Activated CD4-positive, CD25-positive, alpha-beta regulatory T cell (primary cell): ENCODE results near the gene P4HA1.

ENCODE experiments used
- DNase-seq, 4 experiments: peaks; one replicate each; lab custom pipeline; 2025; lab: John Stamatoyannopoulos, UW

Gene P4HA1

GRCh38 chr10:72980348-72980747, 116.3 kb downstream of the P4HA1 start:
- no peak for DNase-seq

DNA sequence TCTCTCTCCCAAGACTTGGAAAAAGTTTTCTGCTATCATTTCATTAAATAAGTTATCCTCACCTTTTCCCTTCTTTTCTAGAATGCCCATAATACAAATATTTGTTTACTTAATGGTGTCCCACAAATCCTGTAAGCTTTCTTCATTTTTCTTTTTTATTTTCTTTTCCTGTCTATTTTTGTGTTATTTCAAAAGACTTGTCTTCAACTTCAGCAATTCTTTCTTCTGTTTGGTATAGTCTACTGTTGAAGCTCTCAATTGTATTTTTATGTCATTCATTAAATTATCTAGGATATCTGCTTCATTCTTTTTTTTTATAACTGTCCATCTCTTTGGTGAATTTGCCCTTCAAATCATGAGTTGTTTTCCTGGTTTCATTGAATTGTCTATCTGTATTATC, 117.0 kb downstream of the P4HA1 start:
- no peak for DNase-seq

- no peak for DNase-seq
Observed at GRCh38 chr10:72976886-72977285, 119.8 kb downstream of the P4HA1 start.
